Smooth muscle cell (in vitro differentiated cells): ENCODE measurements around the gene FAM163B. TPM values are rescaled to one million over a fixed set of nuclear protein-coding genes. Genes with fewer than 3 reads are reported as not detected.

ENCODE experiments used
- DNase-seq: peaks from one replicate; lab custom pipeline; 2025; ENCODE audit not compliant: unreplicated experiment; lab: John Stamatoyannopoulos, UW
- H2AFZ ChIP-seq: fragments of 200-600 bp; sonication (generic); 2 replicates; pipeline ENCODE4 v1.6.0; 2016; ENCODE audit warnings: antibody characterized with exemption, low read depth, mild to moderate bottlenecking
- H3F3A ChIP-seq: fragments of 200-600 bp; sonication (generic); 2 replicates; pipeline ENCODE4 v1.6.0; 2017; ENCODE audit warnings: antibody characterized with exemption, low read depth
- H3K27ac ChIP-seq: fragments of 200-600 bp; sonication (generic); 2 replicates; pipeline ENCODE4 v1.5.1; 2016; ENCODE audit warnings: low read depth, mild to moderate bottlenecking
- H3K27me3 ChIP-seq: fragments of 200-600 bp; sonication (generic); 2 replicates; pipeline ENCODE4 v1.6.1; 2016; ENCODE audit warnings: low read depth, mild to moderate bottlenecking
- H3K36me3 ChIP-seq: fragments of 200-600 bp; sonication (generic); 2 replicates; pipeline ENCODE4 v1.5.1; 2016; ENCODE audit warnings: low read depth
- H3K4me1 ChIP-seq: fragments of 200-600 bp; sonication (generic); 2 replicates; pipeline ENCODE4 v1.5.1; 2016; ENCODE audit warnings: low read depth
- H3K4me2 ChIP-seq: fragments of 200-600 bp; sonication (generic); 2 replicates; pipeline ENCODE4 v1.6.0; 2016; ENCODE audit warnings: mild to moderate bottlenecking
- H3K4me3 ChIP-seq: fragments of 200-600 bp; sonication (generic); 2 replicates; pipeline ENCODE4 v1.5.1; 2016; ENCODE audit warnings: mild to moderate bottlenecking
- H3K79me2 ChIP-seq: fragments of 200-600 bp; sonication (generic); 2 replicates; pipeline ENCODE4 v1.6.0; 2016; ENCODE audit warnings: low read depth, mild to moderate bottlenecking
- H3K9ac ChIP-seq: fragments of 200-600 bp; sonication (generic); 2 replicates; pipeline ENCODE4 v1.6.0; 2016; ENCODE audit warnings: low read depth
- H3K9me3 ChIP-seq: fragments of 200-600 bp; sonication (generic); replicated peaks from 2 replicates; pipeline ENCODE4 v1.5.1; 2016; ENCODE audit warnings: low read depth
- H4K20me1 ChIP-seq: fragments of 200-600 bp; sonication (generic); 2 replicates; pipeline ENCODE4 v1.6.0; 2016; ENCODE audit warnings: low read depth
- CTCF ChIP-seq: fragments of 200-600 bp; sonication (generic); IDR thresholded peaks from 2 replicates; pipeline ENCODE4 v1.5.1; 2017; ENCODE audit warnings: borderline replicate concordance, mild to moderate bottlenecking, antibody characterized with exemption; ENCODE audit not compliant: insufficient read depth, poor library complexity, severe bottlenecking
- WGBS: methylation state at CpG from one replicate; pipeline ENCODE4 v1.1.7; 2016; ENCODE audit warnings: low lambda C conversion rate; 5-methylcytosine and 5-hydroxymethylcytosine counted together
- polyA plus RNA-seq: library from polyadenylated mRNA; unstranded; fragments of >200 nt; fragmentation: Nextera tagmentation; extraction: Ambion mirVana; gene quantifications from 2 replicates; pipeline ENCODE4 v1.2.1, GENCODE V29; 2016
- total RNA-seq: library from RNA; depleted of rRNA; stranded (reverse); fragments of >200 nt; gene quantifications from 2 replicates; pipeline ENCODE4 v1.2.3, GENCODE V29; 2014

FAM163B gene
- total and polyA plus RNA-seq, 2 experiments from 2014 or later: 0.49 to 3.4 TPM

DNA sequence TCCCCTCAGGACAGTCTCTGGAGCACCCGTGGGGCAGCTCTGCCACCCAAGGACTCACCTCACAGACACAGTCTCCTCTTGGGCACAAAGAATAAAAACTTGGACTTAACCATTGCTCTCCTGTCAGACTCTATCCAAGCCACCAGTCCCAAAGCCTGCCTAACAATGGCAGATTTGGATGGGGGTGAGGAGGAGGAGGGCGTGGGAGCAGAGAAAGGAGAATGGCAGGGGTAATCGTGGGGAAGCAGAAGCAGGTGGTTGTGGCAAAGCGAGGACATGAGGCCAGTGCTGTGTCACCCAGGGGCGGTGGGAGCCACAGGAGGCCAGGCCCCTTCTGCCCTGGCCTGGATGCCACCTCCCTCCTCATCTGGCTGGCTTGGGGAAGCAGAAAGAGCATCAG is 5.5 kb upstream of the FAM163B start:
- Histone ChIP-seq H3K9ac (no peak overlapping the region), H3K27me3 (peaks cover 29% of the 10 kb centered on the region), H3K4me2 (no peak overlapping the region), H2AFZ (no peak overlapping the region), H3K79me2 (no peaks in the 10 kb centered on the region), H3F3A (no peaks in the 10 kb centered on the region), H3K36me3 (no peaks in the 10 kb centered on the region), H3K4me1 (no peaks in the 10 kb centered on the region), H3K9me3 (no peaks in the 10 kb centered on the region), H4K20me1 (no peaks in the 10 kb centered on the region), H3K27ac (no peak overlapping the region), H3K4me3 (no peak overlapping the region)
- 89% methylated on average over 5 of the region's 5 CpGs for WGBS
- TF ChIP-seq CTCF: no peak
- no peak for DNase-seq

DNA sequence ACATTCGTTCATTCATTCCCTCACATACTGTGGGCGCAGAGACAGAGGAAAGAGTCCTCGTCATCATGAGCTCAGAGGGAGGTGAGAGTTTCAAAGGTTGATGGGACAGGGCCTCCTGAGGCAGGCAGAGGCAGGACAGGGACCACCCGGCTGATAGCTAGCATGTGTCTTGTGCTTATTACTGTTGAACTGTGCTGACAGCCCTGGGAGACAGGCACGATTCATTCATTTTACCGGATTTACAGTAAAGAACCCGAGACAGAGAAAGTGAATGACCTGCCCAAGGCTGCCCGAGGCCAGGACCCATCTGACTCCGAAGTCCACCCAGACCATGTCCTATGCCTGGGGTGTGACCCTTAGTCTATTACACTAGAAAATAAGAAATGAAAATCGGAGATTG is 4.9 kb upstream of the FAM163B start:
- DNase-seq: no peak
- H3F3A ChIP-seq: no peaks in the 10 kb centered on the region
- peaks cover 29% of the 10 kb centered on the region for H3K27me3 ChIP-seq
- TF ChIP-seq CTCF: no peak
- H3K79me2 ChIP-seq: no peaks in the 10 kb centered on the region
- no peaks in the 10 kb centered on the region for H4K20me1 ChIP-seq
- no peaks in the 10 kb centered on the region for H3K4me1 ChIP-seq
- H3K9ac ChIP-seq: no peak overlapping the region
- no peak overlapping the region for H3K27ac ChIP-seq
- H2AFZ ChIP-seq: no peak overlapping the region
- WGBS: 82% methylated on average over 10 of the region's 10 CpGs
- no peaks in the 10 kb centered on the region for H3K9me3 ChIP-seq
- H3K36me3 ChIP-seq: no peaks in the 10 kb centered on the region
- H3K4me3 ChIP-seq: no peak overlapping the region
- H3K4me2 ChIP-seq: no peak overlapping the region

DNA sequence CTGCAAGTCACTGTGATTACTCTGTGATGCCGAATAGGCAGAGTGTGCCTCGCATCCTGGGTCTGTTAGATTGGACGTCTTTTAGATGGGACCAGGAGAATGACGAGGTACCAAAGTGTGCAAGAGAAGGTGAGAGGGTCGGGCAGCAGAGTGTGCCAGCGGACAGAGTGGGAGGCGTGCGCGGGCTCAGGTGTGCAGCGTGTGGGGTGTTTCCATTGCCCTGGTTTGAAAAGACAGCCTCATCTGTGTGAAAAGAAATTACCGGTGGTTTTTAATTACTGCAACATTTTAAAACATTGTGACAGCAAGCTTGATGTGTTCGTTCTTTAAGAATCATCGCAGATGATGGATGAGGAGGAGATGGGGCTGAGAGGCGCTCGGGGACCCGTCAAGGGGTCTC is 4.2 kb upstream of the FAM163B start:
- no peak overlapping the region for H2AFZ ChIP-seq

More for the DNA sequence above, 4.2 kb upstream of the FAM163B start:
- WGBS: 90% methylated on average over 16 of the region's 16 CpGs
- H3K4me1 ChIP-seq: no peaks in the 10 kb centered on the region
- DNase-seq: no peak
- no peak overlapping the region for H3K27ac ChIP-seq
- H3K27me3 ChIP-seq: peaks cover 31% of the 10 kb centered on the region
- TF ChIP-seq CTCF: no peak
- H3K4me3 ChIP-seq: no peak overlapping the region
- no peaks in the 10 kb centered on the region for H3F3A ChIP-seq
- no peak overlapping the region for H3K4me2 ChIP-seq
- H3K36me3 ChIP-seq: no peaks in the 10 kb centered on the region
- no peaks in the 10 kb centered on the region for H3K9me3 ChIP-seq
- H3K79me2 ChIP-seq: no peaks in the 10 kb centered on the region
- H4K20me1 ChIP-seq: no peaks in the 10 kb centered on the region
- H3K9ac ChIP-seq: no peak overlapping the region
